GM21717 (cell line): ENCODE measurements around the gene MACO1.
"Not testable (repeated sequence)": the region's sequence is repeated elsewhere in the genome, so short reads cannot be mapped to it uniquely, and the experiment has no call there.

Source experiments
- ATAC-seq: cut with Tn5 transposase; IDR thresholded peaks from one replicate; pipeline ENCODE4 v1.9.1; 2021; ENCODE audit warnings: mild to moderate bottlenecking, moderate library complexity; ENCODE audit not compliant: unreplicated experiment

Gene MACO1

GRCh38 chr1:25425098-25426085, 5.3 kb upstream of the MACO1 start:
- no peak for ATAC-seq

- no peak for ATAC-seq
These were observed 3.0 kb upstream of the MACO1 start for GRCh38 chr1:25427696-25428095.

GRCh38 chr1:25428475-25429166, 2.1 kb upstream of the MACO1 start:
- ATAC-seq, result no peak

GRCh38 chr1:25430967-25431881, 527 bp downstream of the MACO1 start:
- ATAC-seq, result peak; percentile 22

- no peak for ATAC-seq
These were observed 1.4 kb downstream of the MACO1 start for GRCh38 chr1:25431955-25432719.

- ATAC-seq, result no peak
These were observed 2.2 kb downstream of the MACO1 start for GRCh38 chr1:25432749-25433388.

GRCh38 chr1:25433389-25434186, 2.9 kb downstream of the MACO1 start:
- no peak for ATAC-seq

- no peak for ATAC-seq
These were observed 4.9 kb downstream of the MACO1 start for GRCh38 chr1:25435397-25436108.

GRCh38 chr1:25437672-25438071, 7.0 kb downstream of the MACO1 start:
- ATAC-seq, result no peak

GRCh38 chr1:25439287-25439686, 8.6 kb downstream of the MACO1 start:
- no peak for ATAC-seq

GRCh38 chr1:25442178-25442577, 11.5 kb downstream of the MACO1 start:
- ATAC-seq, result no peak

GRCh38 chr1:25443030-25443699, 12.5 kb downstream of the MACO1 start:
- no peak for ATAC-seq

GRCh38 chr1:25444604-25445003, 13.9 kb downstream of the MACO1 start:
- ATAC-seq, result not testable (repeated sequence)

GRCh38 chr1:25445993-25446538, 15.4 kb downstream of the MACO1 start:
- ATAC-seq, result no peak

- no peak for ATAC-seq
These were observed 16.9 kb downstream of the MACO1 start for GRCh38 chr1:25447547-25447946.

- ATAC-seq, result no peak
These were observed 20.2 kb downstream of the MACO1 start for GRCh38 chr1:25450891-25451290.

- ATAC-seq, result no peak
These were observed 21.2 kb downstream of the MACO1 start for GRCh38 chr1:25451908-25452307.
